ENCODE data around the gene CELSR2.

Gene CELSR2

GRCh38 chr1:109243860-109244552 lies 5.3 kb upstream of the CELSR2 start:
- WGBS, 2 experiments (ENCODE audit: insufficient coverage in 2 of 2) = 86 to 94% methylated on average over 6 to 7 of the region's 8 CpGs
- peaks cover 13% of the 10 kb centered on the region for H3K36me3 ChIP-seq (ENCODE audit: control insufficient read depth, insufficient read depth, low read length)

DNA sequence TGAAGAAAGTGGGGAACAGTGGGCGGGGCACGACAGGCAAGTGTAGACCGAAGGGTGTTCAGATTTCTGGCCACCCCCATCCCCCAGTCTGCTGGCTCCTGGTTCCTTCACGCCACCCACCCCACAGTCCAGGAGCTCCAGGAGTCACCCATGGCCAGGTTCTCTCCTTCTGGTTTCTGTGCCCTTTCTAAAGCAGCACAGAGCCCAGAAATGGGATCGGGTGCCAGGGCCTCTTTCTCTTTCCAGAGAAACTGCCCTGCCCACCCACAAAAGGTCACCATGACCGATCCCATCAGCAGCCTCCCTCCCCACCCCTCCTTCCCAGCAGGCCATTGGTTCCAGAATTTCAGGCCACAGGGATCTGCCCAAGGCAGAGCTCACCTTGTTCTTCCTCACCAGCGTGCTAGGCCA lies 3.2 kb upstream of the CELSR2 start:
- no peak overlapping the region for H3K27ac ChIP-seq (ENCODE audit: low read depth, low read length, severe bottlenecking)
- WGBS, 2 experiments (ENCODE audit: insufficient coverage in 2 of 2) = 83 to 89% methylated on average over 6 of the region's 7 CpGs
- no peaks in the 10 kb centered on the region for H3K9me3 ChIP-seq (ENCODE audit: control insufficient read depth, low read length)
- peaks cover 13% of the 10 kb centered on the region for H3K4me1 ChIP-seq (ENCODE audit: control insufficient read depth, insufficient read depth, low read length, poor library complexity, severe bottlenecking)
- H3K36me3 ChIP-seq (ENCODE audit: control insufficient read depth, insufficient read depth, low read length) = no peaks in the 10 kb centered on the region
- no peak overlapping the region for H3K4me3 ChIP-seq (ENCODE audit: extremely low read depth, insufficient read depth, low read length, poor library complexity, severe bottlenecking)

More at GRCh38 chr1:109243860-109244552, 5.3 kb upstream of the CELSR2 start:
- Histone ChIP-seq H3K9me3 (ENCODE audit: control insufficient read depth, low read length) (no peaks in the 10 kb centered on the region), H3K27ac (ENCODE audit: low read depth, low read length, severe bottlenecking) (no peak overlapping the region), H3K4me3 (ENCODE audit: extremely low read depth, insufficient read depth, low read length, poor library complexity, severe bottlenecking) (no peak overlapping the region), H3K4me1 (ENCODE audit: control insufficient read depth, insufficient read depth, low read length, poor library complexity, severe bottlenecking) (peaks cover 15% of the 10 kb centered on the region)

DNA sequence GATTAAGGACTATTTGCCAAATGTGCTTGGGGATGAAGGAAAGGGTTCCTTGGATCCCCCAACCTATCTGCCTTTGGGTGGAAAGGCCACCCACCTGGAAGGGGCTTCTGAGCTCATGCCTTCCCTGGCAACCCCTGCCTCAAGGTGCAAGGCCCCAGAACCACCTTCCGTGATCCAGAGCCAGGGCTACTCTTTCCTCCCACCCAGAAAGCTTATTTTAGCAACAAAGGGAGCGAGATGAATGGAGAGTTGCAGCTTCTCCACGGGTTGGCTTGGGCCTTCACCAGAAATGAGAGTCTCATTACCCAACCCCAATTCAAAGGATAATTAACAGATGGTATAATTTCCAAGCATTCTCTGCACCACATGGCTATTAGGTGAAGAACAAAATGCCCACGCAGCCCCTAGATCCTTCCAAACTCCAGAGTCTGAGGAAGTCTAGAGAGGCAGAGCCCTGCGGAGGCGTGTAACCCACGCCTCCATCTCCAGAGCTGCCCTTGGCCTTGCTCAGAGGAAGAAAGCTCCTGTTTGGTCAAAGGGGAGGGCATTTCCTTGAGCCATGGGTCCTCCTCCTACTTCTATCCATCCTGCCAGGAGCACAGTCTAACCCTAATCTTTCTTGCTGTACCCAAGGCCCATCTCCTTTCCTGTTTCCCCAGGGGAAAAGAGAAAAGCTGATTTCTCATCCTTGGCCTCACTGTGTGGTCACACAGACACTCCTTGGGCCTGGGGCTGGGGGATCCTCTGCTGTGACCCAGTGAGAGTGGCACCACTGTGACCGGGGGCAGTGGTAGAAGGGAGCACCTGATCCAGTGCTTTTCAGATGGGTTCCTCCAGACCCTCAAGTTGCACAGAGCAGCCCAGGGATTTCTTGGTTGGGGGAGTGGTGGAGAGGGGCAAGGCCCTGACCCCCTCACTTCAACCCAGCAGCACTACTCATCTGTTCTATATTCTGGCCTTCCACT lies 1.7 kb upstream of the CELSR2 start:
- Histone ChIP-seq H3K4me1 (ENCODE audit: control insufficient read depth, insufficient read depth, low read length, poor library complexity, severe bottlenecking) (peaks cover 5% of the 10 kb centered on the region), H3K4me3 (ENCODE audit: extremely low read depth, insufficient read depth, low read length, poor library complexity, severe bottlenecking) (no peak overlapping the region), H3K9me3 (ENCODE audit: control insufficient read depth, low read length) (no peaks in the 10 kb centered on the region), H3K36me3 (ENCODE audit: control insufficient read depth, insufficient read depth, low read length) (no peaks in the 10 kb centered on the region), H3K27ac (ENCODE audit: low read depth, low read length, severe bottlenecking) (no peak overlapping the region)
- 57 to 100% methylated on average over 1 to 2 of the region's 8 CpGs for WGBS, 2 experiments (ENCODE audit: insufficient coverage in 2 of 2)

DNA sequence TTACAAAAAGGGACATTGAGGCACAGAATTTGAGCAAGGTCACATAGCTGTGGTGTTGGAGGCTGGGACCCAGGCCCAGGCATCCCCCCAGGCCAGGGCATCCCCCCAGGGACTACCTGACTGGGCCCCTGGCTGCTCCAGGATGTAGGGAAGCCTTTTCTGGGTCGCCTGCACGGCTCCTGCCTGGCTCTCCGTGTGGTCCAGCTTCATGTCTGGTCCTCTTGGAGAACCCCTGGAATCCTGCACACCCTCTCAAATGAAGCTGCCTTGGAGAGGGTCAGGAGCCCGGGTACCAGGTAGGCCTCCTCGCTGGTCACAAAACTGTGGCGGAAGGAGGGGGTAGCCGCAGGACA lies 919 bp upstream of the CELSR2 start:
- H3K4me1 ChIP-seq (ENCODE audit: control insufficient read depth, insufficient read depth, low read length, poor library complexity, severe bottlenecking) = peaks cover 11% of the 10 kb centered on the region
- H3K4me3 ChIP-seq (ENCODE audit: extremely low read depth, insufficient read depth, low read length, poor library complexity, severe bottlenecking) = no peak overlapping the region
- no peaks in the 10 kb centered on the region for H3K9me3 ChIP-seq (ENCODE audit: control insufficient read depth, low read length)
- WGBS, 2 experiments (ENCODE audit: insufficient coverage in 2 of 2) = 80 to 81% methylated on average over 6 to 7 of the region's 7 CpGs
- H3K36me3 ChIP-seq (ENCODE audit: control insufficient read depth, insufficient read depth, low read length) = no peaks in the 10 kb centered on the region
- H3K27ac ChIP-seq (ENCODE audit: low read depth, low read length, severe bottlenecking) = no peak overlapping the region

DNA sequence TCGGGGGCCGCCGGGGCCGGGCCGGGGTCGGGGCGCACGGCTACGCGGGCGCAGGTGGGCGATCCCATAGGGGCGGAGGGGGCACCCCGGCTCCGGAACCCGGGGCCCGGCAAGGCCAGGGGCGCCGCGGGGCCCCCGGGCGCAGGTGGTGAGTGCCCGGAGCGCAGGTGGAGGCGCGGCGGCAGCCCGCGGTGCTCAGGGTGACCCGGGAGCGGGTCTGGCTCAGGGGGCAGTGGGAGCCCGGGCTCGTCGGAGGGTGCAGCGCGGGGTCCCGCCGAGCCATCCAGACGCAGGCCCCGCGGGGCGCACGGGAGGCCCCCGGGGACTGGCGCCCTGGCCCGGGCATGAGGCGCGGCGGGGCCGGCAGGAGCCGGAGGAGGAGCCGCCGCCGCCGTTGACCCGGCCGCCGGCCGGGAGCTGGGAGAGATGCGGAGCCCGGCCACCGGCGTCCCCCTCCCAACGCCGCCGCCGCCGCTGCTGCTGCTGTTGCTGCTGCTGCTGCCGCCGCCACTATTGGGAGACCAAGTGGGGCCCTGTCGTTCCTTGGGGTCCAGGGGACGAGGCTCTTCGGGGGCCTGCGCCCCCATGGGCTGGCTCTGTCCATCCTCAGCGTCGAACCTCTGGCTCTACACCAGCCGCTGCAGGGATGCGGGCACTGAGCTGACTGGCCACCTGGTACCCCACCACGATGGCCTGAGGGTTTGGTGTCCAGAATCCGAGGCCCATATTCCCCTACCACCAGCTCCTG lies 489 bp downstream of the CELSR2 start:
- 2 to 5% methylated on average over 60 to 61 of the region's 80 CpGs for WGBS, 2 experiments (ENCODE audit: insufficient coverage in 2 of 2)
- Histone ChIP-seq H3K27ac (ENCODE audit: low read depth, low read length, severe bottlenecking) (no peak overlapping the region), H3K4me1 (ENCODE audit: control insufficient read depth, insufficient read depth, low read length, poor library complexity, severe bottlenecking) (peaks cover 25% of the 10 kb centered on the region), H3K9me3 (ENCODE audit: control insufficient read depth, low read length) (no peaks in the 10 kb centered on the region), H3K4me3 (ENCODE audit: extremely low read depth, insufficient read depth, low read length, poor library complexity, severe bottlenecking) (peak overlapping the region; percentile 39), H3K36me3 (ENCODE audit: control insufficient read depth, insufficient read depth, low read length) (no peaks in the 10 kb centered on the region)

DNA sequence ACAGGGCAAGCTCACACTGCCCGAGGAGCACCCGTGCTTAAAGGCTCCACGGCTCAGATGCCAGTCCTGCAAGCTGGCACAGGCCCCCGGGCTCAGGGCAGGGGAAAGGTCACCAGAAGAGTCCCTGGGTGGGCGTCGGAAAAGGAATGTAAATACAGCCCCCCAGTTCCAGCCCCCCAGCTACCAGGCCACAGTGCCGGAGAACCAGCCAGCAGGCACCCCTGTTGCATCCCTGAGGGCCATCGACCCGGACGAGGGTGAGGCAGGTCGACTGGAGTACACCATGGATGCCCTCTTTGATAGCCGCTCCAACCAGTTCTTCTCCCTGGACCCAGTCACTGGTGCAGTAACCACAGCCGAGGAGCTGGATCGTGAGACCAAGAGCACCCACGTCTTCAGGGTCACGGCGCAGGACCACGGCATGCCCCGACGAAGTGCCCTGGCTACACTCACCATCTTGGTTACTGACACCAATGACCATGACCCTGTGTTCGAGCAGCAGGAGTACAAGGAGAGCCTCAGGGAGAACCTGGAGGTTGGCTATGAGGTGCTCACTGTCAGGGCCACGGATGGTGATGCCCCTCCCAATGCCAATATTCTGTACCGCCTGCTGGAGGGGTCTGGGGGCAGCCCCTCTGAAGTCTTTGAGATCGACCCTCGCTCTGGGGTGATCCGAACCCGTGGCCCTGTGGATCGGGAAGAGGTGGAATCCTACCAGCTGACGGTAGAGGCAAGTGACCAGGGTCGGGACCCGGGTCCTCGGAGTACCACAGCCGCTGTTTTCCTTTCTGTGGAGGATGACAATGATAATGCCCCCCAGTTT lies 1.3 kb downstream of the CELSR2 start:
- Histone ChIP-seq H3K4me3 (ENCODE audit: extremely low read depth, insufficient read depth, low read length, poor library complexity, severe bottlenecking) (peak overlapping the region; percentile 39), H3K4me1 (ENCODE audit: control insufficient read depth, insufficient read depth, low read length, poor library complexity, severe bottlenecking) (peaks cover 31% of the 10 kb centered on the region), H3K9me3 (ENCODE audit: control insufficient read depth, low read length) (no peaks in the 10 kb centered on the region), H3K27ac (ENCODE audit: low read depth, low read length, severe bottlenecking) (no peak overlapping the region), H3K36me3 (ENCODE audit: control insufficient read depth, insufficient read depth, low read length) (no peaks in the 10 kb centered on the region)
- WGBS, 2 experiments (ENCODE audit: insufficient coverage in 2 of 2) = 94 to 98% methylated on average over 27 to 32 of the region's 33 CpGs

- WGBS, 2 experiments (ENCODE audit: insufficient coverage in 2 of 2) = 95 to 96% methylated on average over 29 to 30 of the region's 32 CpGs
These were observed 2.2 kb downstream of the CELSR2 start for GRCh38 chr1:109251277-109252166.

GRCh38 chr1:109252167-109252892 lies 3.0 kb downstream of the CELSR2 start:
- Histone ChIP-seq H3K4me3 (ENCODE audit: extremely low read depth, insufficient read depth, low read length, poor library complexity, severe bottlenecking) (no peak overlapping the region), H3K27ac (ENCODE audit: low read depth, low read length, severe bottlenecking) (no peak overlapping the region), H3K36me3 (ENCODE audit: control insufficient read depth, insufficient read depth, low read length) (no peaks in the 10 kb centered on the region), H3K9me3 (ENCODE audit: control insufficient read depth, low read length) (no peaks in the 10 kb centered on the region), H3K4me1 (ENCODE audit: control insufficient read depth, insufficient read depth, low read length, poor library complexity, severe bottlenecking) (peaks cover 31% of the 10 kb centered on the region)
- WGBS, 2 experiments (ENCODE audit: insufficient coverage in 2 of 2) = 99% methylated on average over 31 of the region's 31 CpGs

More at GRCh38 chr1:109251277-109252166, 2.2 kb downstream of the CELSR2 start:
- no peaks in the 10 kb centered on the region for H3K9me3 ChIP-seq (ENCODE audit: control insufficient read depth, low read length)
- H3K4me1 ChIP-seq (ENCODE audit: control insufficient read depth, insufficient read depth, low read length, poor library complexity, severe bottlenecking) = peaks cover 31% of the 10 kb centered on the region
- no peaks in the 10 kb centered on the region for H3K36me3 ChIP-seq (ENCODE audit: control insufficient read depth, insufficient read depth, low read length)
- H3K4me3 ChIP-seq (ENCODE audit: extremely low read depth, insufficient read depth, low read length, poor library complexity, severe bottlenecking) = no peak overlapping the region
- H3K27ac ChIP-seq (ENCODE audit: low read depth, low read length, severe bottlenecking) = no peak overlapping the region

All from mesodermal cell (in vitro differentiated cells).